HepG2 (cell line): Measurements from ENCODE around the gene ANKRD35. TPM values are rescaled to one million over a fixed set of nuclear protein-coding genes. Genes with fewer than 3 reads are reported as not detected.

Source experiments
- CHD4 ChIP-seq: fragments of 200-600 bp; sonication (generic); IDR thresholded peaks from 2 replicates; pipeline ENCODE4 v1.7.0; 2017; ENCODE audit warnings: mild to moderate bottlenecking, low read length, borderline replicate concordance
- ERF ChIP-seq: IDR thresholded peaks from 2 replicates; pipeline ENCODE4 v1.6.1; 2018; ENCODE audit warnings: missing biosample characterization, missing genetic modification reagents
- GATAD2A ChIP-seq: IDR thresholded peaks from 2 replicates; pipeline ENCODE4 v1.6.1; 2016
- KAT8 ChIP-seq: IDR thresholded peaks from 2 replicates; pipeline ENCODE4 v1.6.1; 2016; ENCODE audit warnings: missing genetic modification reagents, missing compliant biosample characterization
- NAIF1 ChIP-seq: sonication (generic); formaldehyde crosslinking; IDR thresholded peaks from 2 replicates; pipeline ENCODE4 v1.5.0; 2020; ENCODE audit warnings: mild to moderate bottlenecking, missing genetic modification reagents, borderline replicate concordance
- PLRG1 ChIP-seq: fragments of 450-650 bp; conservative IDR thresholded peaks from 2 replicates; pipeline ENCODE4 v1.6.1; 2016
- POGK ChIP-seq: sonication (generic); formaldehyde crosslinking; conservative IDR thresholded peaks from 2 replicates; pipeline ENCODE4 v1.8.0; 2022; ENCODE audit warnings: mild to moderate bottlenecking, moderate library complexity, missing genetic modification reagents
- RFXANK ChIP-seq: IDR thresholded peaks from 2 replicates; pipeline ENCODE4 v1.6.1; 2016
- TBX3 ChIP-seq: fragments of 450-650 bp; IDR thresholded peaks from 2 replicates; pipeline ENCODE4 v1.6.1; 2017; ENCODE audit warnings: antibody characterized with exemption, mild to moderate bottlenecking, inconsistent platforms, borderline replicate concordance
- TSC22D2 ChIP-seq: sonication (generic); formaldehyde crosslinking; IDR thresholded peaks from 2 replicates; pipeline ENCODE4 v1.5.1; 2020; ENCODE audit warnings: missing genetic modification reagents, mild to moderate bottlenecking, borderline replicate concordance
- ZBTB34 ChIP-seq: sonication (generic); formaldehyde crosslinking; IDR thresholded peaks from 2 replicates; pipeline ENCODE4 v1.8.0; 2022; ENCODE audit warnings: mild to moderate bottlenecking, missing genetic modification reagents
- ZFP1 ChIP-seq: IDR thresholded peaks from 2 replicates; pipeline ENCODE4 v1.6.1; 2016
- ZKSCAN1 ChIP-seq: fragments of 150-350 bp; IDR thresholded peaks from 2 replicates; pipeline ENCODE4 v1.6.1; 2014; ENCODE audit warnings: low read length
- ZNF350 ChIP-seq: sonication (generic); formaldehyde crosslinking; IDR thresholded peaks from 2 replicates; pipeline ENCODE4 v1.4.0; 2020; ENCODE audit warnings: mild to moderate bottlenecking, low read depth, missing genetic modification reagents, borderline replicate concordance
- ZNF883 ChIP-seq: sonication (generic); formaldehyde crosslinking; IDR thresholded peaks from 2 replicates; pipeline ENCODE4 v1.5.1; 2020; ENCODE audit warnings: mild to moderate bottlenecking, missing genetic modification reagents; ENCODE audit errors: not compliant biosample characterization
- polyA plus RNA-seq, 8 experiments: library from polyadenylated mRNA; depleted of rRNA in 3 of 8; stranded (reverse) in 7 of 8; unstranded in 1 of 8; fragments of >200 nt; fragmentation: Illumina TruSeq in 4 of 8; extraction: Trizol in 4 of 8; gene quantifications; 2 replicates each; pipeline versions ENCODE4 v1.2.1 to v1.2.3, GENCODE V29; 2011 to 2016; ENCODE audit warnings: low read depth in 4 of 8, missing spikeins in 1 of 8, mixed read lengths in 1 of 8; ENCODE audit not compliant: insufficient read depth in 1 of 8
- total RNA-seq, 5 experiments: library from RNA; depleted of rRNA; stranded (reverse); fragments of >200 nt; fragmentation: Illumina TruSeq; extraction: Trizol; gene quantifications; 2 replicates each; pipeline ENCODE4 v1.2.3, GENCODE V29; 2016; ENCODE audit warnings: low read depth in 1 of 5
- TF ChIP-seq, protein P1 (sequence below): sonication (generic); formaldehyde crosslinking; IDR thresholded peaks from 2 replicates; pipeline ENCODE4 v1.4.0; 2020; ENCODE audit warnings: missing genetic modification reagents
- TF ChIP-seq, protein P2 (sequence below): sonication (generic); formaldehyde crosslinking; IDR thresholded peaks from 2 replicates; pipeline ENCODE4 v1.5.0; 2020; ENCODE audit warnings: mild to moderate bottlenecking, missing genetic modification reagents
- TF ChIP-seq, protein P3 (sequence below): sonication (generic); formaldehyde crosslinking; IDR thresholded peaks from 2 replicates; pipeline ENCODE4 v1.5.0; 2020; ENCODE audit warnings: missing genetic modification reagents

ANKRD35 gene
- total and polyA plus RNA-seq, 2 of the 13 experiments (the other 11 are each of a cell fraction or from before 2014, with no cell fraction given): 0.02 TPM; not detected in 1

DNA sequence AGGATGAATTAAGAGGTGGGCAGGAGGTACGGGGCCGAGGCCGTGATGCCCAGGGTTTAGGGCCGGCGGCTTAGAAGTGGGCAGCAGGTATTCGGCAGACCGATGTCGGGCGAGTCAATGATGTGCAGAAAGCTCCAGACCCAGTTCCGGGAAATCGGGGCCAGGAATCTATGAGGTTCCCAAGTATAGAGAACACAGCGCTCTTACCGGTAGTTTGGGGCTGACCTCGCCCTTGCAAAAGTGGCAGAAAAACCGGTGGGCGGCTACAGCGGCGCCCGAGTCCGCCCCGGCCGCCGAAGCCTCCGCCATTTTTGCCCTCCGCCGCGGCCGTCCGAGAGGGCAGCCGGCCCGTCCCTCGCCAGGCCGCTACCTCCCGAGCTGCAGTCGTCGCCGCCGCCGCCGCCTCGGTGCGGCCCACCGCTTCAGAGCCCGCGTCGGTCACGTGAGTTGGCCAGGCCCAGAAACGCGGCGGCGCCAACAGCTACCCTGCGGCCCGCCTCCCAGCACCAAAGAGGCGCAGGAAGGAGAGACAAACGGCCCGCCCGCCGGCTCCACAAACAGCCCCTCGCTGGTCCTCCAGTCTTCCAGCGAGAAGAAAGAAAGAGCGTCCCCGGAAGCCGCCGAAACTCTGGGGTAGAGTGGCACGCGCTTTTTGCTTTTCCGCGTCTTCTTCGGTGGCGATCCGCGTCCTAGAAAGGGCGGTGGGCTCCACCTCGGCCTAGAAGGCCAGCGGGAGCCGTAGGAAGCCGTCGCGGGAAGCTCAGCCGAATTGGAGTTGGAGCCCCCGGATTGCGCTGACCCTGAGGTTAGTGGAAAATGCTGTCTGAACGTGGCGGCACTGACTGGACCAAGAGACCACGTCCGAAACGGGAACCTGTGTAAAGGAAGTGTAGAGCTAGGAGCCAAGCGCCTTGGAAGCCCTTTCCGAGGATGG, 61.8 kb downstream of the ANKRD35 start, which contains the start of the genes POLR3C and RNF115 (continued):
- TF ChIP-seq POGK (CRISPR knock-in tag) (peak; percentile 93), GATAD2A (peak; percentile 54), CHD4 (no peak), ERF (CRISPR knock-in tag) (peak; percentile 37; the same call in 1 of the 2 replicates), RFXANK (0 out of 2 replicates have a peak, but pooled peaks have one; percentile 42), KAT8 (CRISPR knock-in tag) (peak; percentile 93; the same call in 1 of the 2 replicates), ZFP1 (peak; percentile 60; the same call in 1 of the 2 replicates), ZNF350 (peak; percentile 52; the same call in 1 of the 2 replicates), ZKSCAN1 (no peak), ZBTB34 (CRISPR knock-in tag) (no peak), NAIF1 (CRISPR knock-in tag) (0 out of 2 replicates have a peak, but pooled peaks have one; percentile 60), TBX3 (no peak), ZNF883 (CRISPR knock-in tag) (peak; percentile 87), TSC22D2 (CRISPR knock-in tag) (no peak), PLRG1 (no peak)
- TF ChIP-seq, protein P1, sequence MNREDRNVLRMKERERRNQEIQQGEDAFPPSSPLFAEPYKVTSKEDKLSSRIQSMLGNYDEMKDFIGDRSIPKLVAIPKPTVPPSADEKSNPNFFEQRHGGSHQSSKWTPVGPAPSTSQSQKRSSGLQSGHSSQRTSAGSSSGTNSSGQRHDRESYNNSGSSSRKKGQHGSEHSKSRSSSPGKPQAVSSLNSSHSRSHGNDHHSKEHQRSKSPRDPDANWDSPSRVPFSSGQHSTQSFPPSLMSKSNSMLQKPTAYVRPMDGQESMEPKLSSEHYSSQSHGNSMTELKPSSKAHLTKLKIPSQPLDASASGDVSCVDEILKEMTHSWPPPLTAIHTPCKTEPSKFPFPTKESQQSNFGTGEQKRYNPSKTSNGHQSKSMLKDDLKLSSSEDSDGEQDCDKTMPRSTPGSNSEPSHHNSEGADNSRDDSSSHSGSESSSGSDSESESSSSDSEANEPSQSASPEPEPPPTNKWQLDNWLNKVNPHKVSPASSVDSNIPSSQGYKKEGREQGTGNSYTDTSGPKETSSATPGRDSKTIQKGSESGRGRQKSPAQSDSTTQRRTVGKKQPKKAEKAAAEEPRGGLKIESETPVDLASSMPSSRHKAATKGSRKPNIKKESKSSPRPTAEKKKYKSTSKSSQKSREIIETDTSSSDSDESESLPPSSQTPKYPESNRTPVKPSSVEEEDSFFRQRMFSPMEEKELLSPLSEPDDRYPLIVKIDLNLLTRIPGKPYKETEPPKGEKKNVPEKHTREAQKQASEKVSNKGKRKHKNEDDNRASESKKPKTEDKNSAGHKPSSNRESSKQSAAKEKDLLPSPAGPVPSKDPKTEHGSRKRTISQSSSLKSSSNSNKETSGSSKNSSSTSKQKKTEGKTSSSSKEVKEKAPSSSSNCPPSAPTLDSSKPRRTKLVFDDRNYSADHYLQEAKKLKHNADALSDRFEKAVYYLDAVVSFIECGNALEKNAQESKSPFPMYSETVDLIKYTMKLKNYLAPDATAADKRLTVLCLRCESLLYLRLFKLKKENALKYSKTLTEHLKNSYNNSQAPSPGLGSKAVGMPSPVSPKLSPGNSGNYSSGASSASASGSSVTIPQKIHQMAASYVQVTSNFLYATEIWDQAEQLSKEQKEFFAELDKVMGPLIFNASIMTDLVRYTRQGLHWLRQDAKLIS (CRISPR knock-in tag): peak; percentile 31; the same call in 1 of the 2 replicates
- TF ChIP-seq, protein P2, sequence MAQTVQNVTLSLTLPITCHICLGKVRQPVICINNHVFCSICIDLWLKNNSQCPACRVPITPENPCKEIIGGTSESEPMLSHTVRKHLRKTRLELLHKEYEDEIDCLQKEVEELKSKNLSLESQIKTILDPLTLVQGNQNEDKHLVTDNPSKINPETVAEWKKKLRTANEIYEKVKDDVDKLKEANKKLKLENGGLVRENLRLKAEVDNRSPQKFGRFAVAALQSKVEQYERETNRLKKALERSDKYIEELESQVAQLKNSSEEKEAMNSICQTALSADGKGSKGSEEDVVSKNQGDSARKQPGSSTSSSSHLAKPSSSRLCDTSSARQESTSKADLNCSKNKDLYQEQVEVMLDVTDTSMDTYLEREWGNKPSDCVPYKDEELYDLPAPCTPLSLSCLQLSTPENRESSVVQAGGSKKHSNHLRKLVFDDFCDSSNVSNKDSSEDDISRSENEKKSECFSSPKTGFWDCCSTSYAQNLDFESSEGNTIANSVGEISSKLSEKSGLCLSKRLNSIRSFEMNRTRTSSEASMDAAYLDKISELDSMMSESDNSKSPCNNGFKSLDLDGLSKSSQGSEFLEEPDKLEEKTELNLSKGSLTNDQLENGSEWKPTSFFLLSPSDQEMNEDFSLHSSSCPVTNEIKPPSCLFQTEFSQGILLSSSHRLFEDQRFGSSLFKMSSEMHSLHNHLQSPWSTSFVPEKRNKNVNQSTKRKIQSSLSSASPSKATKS (CRISPR knock-in tag): no peak
- TF ChIP-seq, protein P3, sequence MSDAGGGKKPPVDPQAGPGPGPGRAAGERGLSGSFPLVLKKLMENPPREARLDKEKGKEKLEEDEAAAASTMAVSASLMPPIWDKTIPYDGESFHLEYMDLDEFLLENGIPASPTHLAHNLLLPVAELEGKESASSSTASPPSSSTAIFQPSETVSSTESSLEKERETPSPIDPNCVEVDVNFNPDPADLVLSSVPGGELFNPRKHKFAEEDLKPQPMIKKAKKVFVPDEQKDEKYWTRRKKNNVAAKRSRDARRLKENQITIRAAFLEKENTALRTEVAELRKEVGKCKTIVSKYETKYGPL: no peak
